NK-92 treated with Interleukin-12 subunit alpha and Interleukin-12 subunit beta, amount 100 ng/mL, for 24 hours (cell line): ENCODE measurements around the gene FBXW8.

Source experiments
- DNase-seq: peaks from one replicate; lab custom pipeline; 2025; lab: John Stamatoyannopoulos, UW

FBXW8 gene

GRCh38 chr12:117020536-117021220, 109.9 kb downstream of the FBXW8 start:
- no peak for DNase-seq

DNA sequence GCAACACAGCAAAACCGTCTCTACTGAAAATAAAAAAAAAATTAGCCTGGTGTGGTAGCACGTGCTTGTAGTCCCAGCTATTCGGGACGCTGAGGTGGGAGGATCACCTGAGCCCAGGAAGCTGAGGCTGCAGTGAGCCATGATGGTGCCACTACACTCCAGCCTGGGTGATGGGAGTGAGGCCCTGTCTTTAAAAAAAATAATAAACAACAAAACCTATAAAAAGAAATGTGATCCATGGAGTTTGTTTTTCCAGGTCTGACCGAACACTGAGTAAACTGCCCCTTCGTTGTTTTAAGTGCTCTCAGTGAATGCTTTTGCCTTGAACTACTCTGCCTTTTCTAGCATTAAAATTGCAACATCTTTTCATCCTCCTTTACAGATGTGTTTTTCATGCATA, 111.7 kb downstream of the FBXW8 start:
- DNase-seq: no peak

- no peak for DNase-seq
Measured at GRCh38 chr12:117023998-117024960, 113.5 kb downstream of the FBXW8 start.

- no peak for DNase-seq
Measured at GRCh38 chr12:117024961-117025480, 114.3 kb downstream of the FBXW8 start.

DNA sequence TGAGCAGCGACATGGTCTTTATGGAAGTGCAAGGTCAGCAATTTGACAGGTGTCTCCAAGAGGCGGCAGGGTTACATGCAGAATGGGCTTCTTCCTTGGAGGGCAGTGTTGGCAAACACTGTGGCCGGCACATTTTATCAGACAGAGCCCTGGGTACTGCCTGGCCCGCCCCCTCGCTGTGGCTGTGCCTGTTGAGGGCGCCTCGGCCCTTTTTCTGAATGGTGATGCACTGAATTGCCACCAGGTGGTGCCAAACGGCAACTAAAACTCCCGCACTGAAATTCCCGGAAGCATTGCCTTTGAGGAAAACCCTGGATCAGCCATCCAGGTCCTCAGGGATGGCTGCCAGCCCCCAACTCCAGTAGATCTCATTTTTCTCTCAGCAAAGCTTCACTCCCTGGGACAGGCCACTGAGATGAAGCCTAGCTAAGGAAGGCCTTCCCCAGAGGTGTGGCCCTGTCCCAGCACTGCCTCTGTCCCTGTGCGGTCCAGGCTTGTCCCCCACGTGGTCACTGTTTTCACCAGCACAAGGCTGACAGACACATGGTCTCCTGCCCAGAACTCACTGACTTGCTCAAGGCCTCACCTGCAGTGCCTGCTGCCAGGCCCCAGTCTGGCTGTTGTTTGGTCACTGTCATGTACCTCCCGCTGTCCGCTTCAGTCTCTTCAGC, 114.9 kb downstream of the FBXW8 start:
- DNase-seq: no peak

DNA sequence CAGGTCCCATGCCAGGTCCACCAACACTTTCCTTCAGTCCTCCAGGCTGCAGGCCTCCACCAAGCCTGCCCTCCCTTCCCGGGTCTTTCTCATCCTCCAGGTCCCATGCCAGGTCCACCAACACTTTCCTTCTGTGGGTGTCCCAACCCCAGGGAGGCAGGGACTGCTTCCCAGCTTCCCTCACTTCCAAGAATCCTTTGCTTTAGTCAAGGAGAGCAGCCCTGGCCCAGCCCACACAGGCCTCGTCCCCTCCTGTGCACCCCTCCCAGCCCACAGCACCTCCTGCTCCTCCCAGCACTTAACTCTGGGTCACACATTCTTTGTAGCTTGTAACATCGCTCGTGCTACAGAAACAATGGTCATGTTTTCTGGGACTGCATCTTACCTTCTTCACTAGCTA, 115.6 kb downstream of the FBXW8 start:
- DNase-seq: no peak

DNA sequence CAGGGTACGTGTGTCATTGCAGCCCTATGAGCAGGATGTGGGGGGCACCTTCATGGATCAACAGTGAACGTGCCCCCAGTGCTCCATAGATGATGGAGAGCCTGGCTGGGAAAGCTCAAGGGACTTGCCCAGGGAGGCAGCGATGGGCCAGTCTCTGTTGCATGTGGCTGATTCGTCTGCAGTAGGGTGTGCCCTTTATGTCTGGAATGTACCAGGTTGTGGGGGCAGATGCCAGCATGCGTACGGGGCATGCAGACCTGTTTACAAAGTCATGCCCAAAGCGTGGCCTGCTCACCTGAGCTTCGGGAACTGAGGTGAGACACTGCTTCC, 116.1 kb downstream of the FBXW8 start:
- no peak for DNase-seq

- DNase-seq: no peak
Measured at GRCh38 chr12:117027251-117028086, 116.7 kb downstream of the FBXW8 start.

DNA sequence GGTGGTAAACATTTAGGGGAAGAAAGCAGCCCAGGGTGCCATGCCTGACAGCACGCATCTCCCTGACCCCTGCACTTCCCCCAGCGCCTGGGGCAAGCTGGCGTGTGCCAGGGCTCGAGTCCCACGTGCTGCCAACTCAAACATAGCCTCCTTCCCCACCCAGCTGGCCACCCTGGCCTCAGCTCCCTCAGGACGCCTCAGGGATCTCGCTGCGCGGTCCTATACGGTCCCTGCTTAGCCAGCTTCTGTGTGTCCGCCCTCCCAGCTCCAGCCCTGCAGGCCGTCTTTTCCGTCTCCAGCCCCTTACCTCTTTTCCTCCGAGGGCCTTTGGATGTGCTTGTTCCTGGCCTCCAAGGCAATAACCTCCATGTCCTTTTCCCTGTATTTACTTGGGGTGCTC, 117.5 kb downstream of the FBXW8 start:
- DNase-seq: no peak

DNA sequence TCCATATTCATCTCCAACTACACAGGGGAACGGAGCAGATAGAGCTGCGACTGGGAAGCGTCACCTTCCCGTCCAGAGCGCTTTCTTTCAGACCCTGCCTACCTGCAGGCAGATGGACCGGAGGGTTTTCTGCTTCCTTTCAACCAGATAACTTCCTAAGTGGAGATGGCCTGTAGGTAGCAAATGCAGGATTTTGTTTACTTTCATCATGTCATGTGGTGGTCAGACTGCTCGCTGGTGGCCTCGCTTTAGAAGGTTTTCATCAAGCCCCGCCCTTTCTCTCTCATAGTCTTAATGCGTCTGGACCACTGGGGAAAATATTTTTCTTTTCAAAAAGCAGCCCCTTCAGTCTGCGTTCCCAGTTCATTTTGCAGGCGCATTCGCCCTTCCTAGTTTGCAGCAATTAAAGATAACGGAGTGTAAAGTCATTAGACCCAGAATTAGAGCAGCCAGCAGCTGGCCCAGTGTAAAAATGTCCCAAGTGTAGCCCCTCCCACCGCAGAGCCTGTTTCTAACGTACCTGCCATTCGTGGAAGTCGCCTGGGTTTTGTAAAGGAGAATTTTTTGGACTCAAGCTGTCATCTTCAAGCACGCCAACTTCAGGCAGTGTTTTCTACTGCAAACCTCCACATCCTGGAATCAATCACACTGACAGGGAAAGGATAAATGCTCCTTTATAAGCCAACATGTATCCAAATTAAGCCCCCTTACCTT, 119.6 kb downstream of the FBXW8 start:
- no peak for DNase-seq

DNA sequence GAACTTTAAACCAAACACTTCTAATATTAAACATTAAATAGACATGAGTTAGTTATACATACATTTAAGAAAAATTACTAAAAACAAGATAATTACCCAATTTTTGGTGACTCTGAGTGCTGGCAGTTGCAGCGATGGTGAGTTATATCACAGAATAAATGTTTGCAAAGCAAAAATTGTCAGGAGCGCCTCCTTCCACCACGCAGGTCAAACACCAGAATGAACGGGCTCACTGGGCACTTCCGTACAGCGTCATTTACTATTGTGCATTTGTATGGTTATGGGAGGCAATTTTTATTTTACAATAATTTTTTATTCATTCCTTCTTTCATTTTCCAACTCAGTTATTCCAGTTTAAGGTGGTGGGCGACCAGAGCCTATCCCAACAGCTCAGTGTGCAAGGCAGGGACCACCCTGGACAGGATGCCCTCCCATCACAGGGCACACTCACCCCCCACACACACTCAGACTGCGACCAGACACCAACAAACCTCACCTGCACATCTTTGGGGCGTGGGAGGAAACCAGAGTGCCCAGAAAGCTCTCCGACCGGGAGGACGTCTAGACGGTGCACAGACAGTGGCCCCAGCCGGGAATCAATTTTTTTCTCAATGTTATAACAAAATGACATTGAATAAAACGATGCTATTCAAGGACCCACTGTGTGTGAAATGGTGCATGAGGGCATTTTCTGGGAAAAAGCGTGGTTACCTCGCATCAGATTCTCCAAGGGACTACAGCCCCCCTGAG, 121.3 kb downstream of the FBXW8 start:
- DNase-seq: no peak

GRCh38 chr12:117032593-117033381, 122.0 kb downstream of the FBXW8 start:
- no peak for DNase-seq

- no peak for DNase-seq
Measured at GRCh38 chr12:117033382-117034221, 122.9 kb downstream of the FBXW8 start.

DNA sequence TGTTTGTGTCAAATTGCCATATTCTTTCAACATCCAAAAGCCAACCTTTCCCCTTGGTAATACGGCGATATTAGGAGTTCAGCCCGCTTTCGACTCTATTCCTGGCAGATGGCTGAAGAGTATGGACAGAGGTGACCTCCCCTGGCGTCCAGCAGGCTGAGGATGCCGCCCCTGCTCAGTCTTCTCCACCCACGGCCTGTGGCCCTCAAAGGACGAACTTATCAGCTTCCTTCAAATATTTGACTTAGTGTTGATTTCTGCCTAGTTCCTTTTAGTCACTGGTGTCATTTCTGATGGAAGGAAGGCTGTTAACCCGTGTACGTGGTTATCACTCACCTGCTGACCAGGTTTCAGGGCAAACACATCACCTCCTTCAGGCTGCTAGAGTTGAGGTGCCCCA, 123.5 kb downstream of the FBXW8 start:
- DNase-seq: no peak

DNA sequence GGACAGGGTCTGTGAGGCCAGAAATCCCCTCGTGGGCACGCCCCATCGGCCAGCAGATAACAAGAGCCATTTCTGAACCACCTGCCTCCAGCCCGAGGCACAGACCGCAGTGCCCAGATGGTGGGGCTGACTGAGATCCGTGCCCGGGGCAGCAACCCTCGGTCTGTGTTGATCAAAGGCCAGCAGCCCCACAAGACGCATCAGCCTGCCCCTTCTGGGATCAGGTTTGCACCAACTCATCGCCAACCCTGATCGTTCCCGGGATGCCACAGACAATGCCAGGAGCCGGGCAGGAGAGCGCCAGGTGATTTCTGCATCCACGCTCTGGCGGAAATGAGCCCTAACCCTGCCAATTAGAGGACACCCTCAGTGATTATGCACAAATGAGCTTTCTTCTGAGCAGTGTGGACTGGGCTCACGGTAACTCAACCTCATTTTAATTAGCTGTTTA, 124.0 kb downstream of the FBXW8 start:
- no peak for DNase-seq

- DNase-seq: no peak
Measured at GRCh38 chr12:117035287-117035686, 124.5 kb downstream of the FBXW8 start.

- DNase-seq: no peak
Measured at GRCh38 chr12:117036046-117036445, 125.3 kb downstream of the FBXW8 start.

DNA sequence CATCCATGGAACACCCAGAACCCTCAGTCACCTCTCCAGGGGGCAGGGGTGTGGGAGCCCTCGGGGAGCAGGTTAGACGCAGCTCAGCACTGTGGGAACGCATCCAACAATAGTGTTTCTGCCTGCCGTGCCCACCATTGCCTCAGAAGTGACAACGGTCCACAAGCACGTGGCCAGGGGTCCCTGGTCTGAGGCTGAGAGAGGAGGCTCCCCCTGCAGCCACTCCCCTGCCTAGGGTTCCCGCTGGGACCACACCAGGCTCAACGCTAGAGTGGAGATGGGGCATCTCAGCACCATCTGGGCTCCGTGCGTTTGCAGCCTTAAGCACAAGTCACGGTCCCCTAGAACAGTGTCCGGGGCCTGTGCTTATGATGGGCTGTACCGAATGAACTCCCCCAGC, 125.8 kb downstream of the FBXW8 start:
- DNase-seq: no peak
